ENCODE data around the gene CLP1. TPM values are rescaled to one million over a fixed set of nuclear protein-coding genes. Genes with fewer than 3 reads are reported as not detected.

CLP1 gene
- total and polyA plus RNA-seq, 4 donors: 5.9 to 12.3 (median 8.3) TPM

GRCh38 chr11:57610170-57610569, 47.4 kb upstream of the CLP1 start:
- H3K9ac ChIP-seq (ENCODE audit: low read depth in 1 of 2, low read length in 2 of 2): no peak overlapping the region
- H3K9me3 ChIP-seq (ENCODE audit: control insufficient read depth in 4 of 4, low read length in 3 of 4): no peaks in the 10 kb centered on the region
- H3K27ac ChIP-seq (ENCODE audit: low read depth in 1 of 2, low read length in 2 of 2): no peak overlapping the region
- no peak for DNase-seq (ENCODE audit: low spot score)
- no peak overlapping the region for H3K4me3 ChIP-seq (ENCODE audit: low read depth in 1 of 3, low read length in 3 of 3)
- no peak for TF ChIP-seq HNF4A (conservative IDR thresholded peaks at IDR 0.05)
- H3K4me1 ChIP-seq (ENCODE audit: control insufficient read depth in 4 of 4, insufficient read depth in 4 of 4, low read length in 3 of 4): peaks cover 6 to 53% (median 43%) of the 10 kb centered on the region in 4 donors
- peaks cover 27 to 75% (median 59%) of the 10 kb centered on the region in 4 donors for H3K36me3 ChIP-seq (ENCODE audit: control insufficient read depth in 4 of 4, insufficient read depth in 3 of 4, low read depth in 1 of 4, low read length in 3 of 4)
- no peaks in the 10 kb centered on the region for H3K27me3 ChIP-seq (ENCODE audit: control insufficient read depth in 4 of 4, insufficient read depth in 4 of 4, low read length in 3 of 4)
- WGBS: 95% methylated on average over 4 of the region's 4 CpGs

DNA sequence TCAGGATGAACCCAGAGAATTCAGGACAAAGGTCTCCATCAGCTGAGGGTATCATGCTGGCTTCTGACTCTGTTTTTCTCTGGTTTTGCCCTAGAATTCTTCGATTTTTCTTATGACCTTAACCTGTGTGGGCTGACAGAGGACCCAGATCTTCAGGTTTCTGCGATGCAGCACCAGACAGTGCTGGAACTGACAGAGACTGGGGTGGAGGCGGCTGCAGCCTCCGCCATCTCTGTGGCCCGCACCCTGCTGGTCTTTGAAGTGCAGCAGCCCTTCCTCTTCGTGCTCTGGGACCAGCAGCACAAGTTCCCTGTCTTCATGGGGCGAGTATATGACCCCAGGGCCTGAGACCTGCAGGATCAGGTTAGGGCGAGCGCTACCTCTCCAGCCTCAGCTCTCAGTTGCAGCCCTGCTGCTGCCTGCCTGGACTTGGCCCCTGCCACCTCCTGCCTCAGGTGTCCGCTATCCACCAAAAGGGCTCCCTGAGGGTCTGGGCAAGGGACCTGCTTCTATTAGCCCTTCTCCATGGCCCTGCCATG, 43.3 kb upstream of the CLP1 start:
- H3K4me1 ChIP-seq (ENCODE audit: control insufficient read depth in 4 of 4, insufficient read depth in 4 of 4, low read length in 3 of 4): peaks cover 11 to 71% (median 67%) of the 10 kb centered on the region in 4 donors
- no peak overlapping the region for H3K4me3 ChIP-seq (ENCODE audit: low read depth in 1 of 3, low read length in 3 of 3)
- DNase-seq (ENCODE audit: low spot score): no peak
- H3K36me3 ChIP-seq (ENCODE audit: control insufficient read depth in 4 of 4, insufficient read depth in 3 of 4, low read depth in 1 of 4, low read length in 3 of 4): peaks cover 18 to 53% (median 41%) of the 10 kb centered on the region in 4 donors
- H3K9ac ChIP-seq (ENCODE audit: low read depth in 1 of 2, low read length in 2 of 2): no peak overlapping the region
- H3K27ac ChIP-seq (ENCODE audit: low read depth in 1 of 2, low read length in 2 of 2): peak overlapping the region in 1 of 2 donors; percentile 33
- H3K27me3 ChIP-seq (ENCODE audit: control insufficient read depth in 4 of 4, insufficient read depth in 4 of 4, low read length in 3 of 4): no peaks in the 10 kb centered on the region
- TF ChIP-seq HNF4A (conservative IDR thresholded peaks at IDR 0.05) (peak in 1 of 2 donors; percentile 7), TAF1 (conservative IDR thresholded peaks at IDR 0.05) (no peak), RXRA (IDR thresholded peaks at IDR 0.05) (peak in 1 of 2 donors; percentile 20)
- H3K9me3 ChIP-seq (ENCODE audit: control insufficient read depth in 4 of 4, low read length in 3 of 4): no peaks in the 10 kb centered on the region
- 85% methylated on average over 10 of the region's 10 CpGs for WGBS

DNA sequence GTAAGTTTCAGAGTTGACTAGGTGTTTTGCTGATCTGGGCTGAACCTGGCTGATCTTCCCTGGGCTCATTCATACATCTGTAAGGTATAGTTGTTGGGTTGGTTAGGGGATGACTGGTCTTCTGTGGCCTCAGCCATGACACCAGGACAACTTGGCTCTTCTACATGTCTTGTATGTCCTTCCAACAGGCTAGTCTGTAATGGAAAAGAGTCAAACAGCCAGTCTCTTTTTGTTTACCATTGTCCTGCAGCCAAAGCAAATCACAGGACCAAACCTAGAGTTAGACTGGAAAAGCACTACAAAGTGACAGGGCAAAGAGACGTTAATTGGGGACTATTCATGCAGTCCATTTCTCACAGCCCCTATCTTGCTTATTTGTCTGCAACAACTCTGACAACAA, 42.3 kb upstream of the CLP1 start:
- Histone ChIP-seq H3K27me3 (ENCODE audit: control insufficient read depth in 4 of 4, insufficient read depth in 4 of 4, low read length in 3 of 4) (no peaks in the 10 kb centered on the region), H3K9ac (ENCODE audit: low read depth in 1 of 2, low read length in 2 of 2) (no peak overlapping the region), H3K9me3 (ENCODE audit: control insufficient read depth in 4 of 4, low read length in 3 of 4) (no peaks in the 10 kb centered on the region), H3K4me1 (ENCODE audit: control insufficient read depth in 4 of 4, insufficient read depth in 4 of 4, low read length in 3 of 4) (peaks cover 11 to 74% (median 67%) of the 10 kb centered on the region in 4 donors), H3K36me3 (ENCODE audit: control insufficient read depth in 4 of 4, insufficient read depth in 3 of 4, low read depth in 1 of 4, low read length in 3 of 4) (peaks cover 15 to 50% (median 42%) of the 10 kb centered on the region in 4 donors), H3K27ac (ENCODE audit: low read depth in 1 of 2, low read length in 2 of 2) (peak overlapping the region; percentile 66 to 81), H3K4me3 (ENCODE audit: low read depth in 1 of 3, low read length in 3 of 3) (no peak overlapping the region)
- WGBS: 28% methylated on average over 1 of the region's 1 CpG
- no peak for TF ChIP-seq NR2F2 (IDR thresholded peaks at IDR 0.05)
- TF ChIP-seq FOXA1 (IDR thresholded peaks at IDR 0.05): no peak
- no peak for TF ChIP-seq TAF1 (conservative IDR thresholded peaks at IDR 0.05)
- TF ChIP-seq, protein P1, sequence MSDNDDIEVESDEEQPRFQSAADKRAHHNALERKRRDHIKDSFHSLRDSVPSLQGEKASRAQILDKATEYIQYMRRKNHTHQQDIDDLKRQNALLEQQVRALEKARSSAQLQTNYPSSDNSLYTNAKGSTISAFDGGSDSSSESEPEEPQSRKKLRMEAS (IDR thresholded peaks at IDR 0.05): no peak
- peak; percentile 50 for TF ChIP-seq YY1 (IDR thresholded peaks at IDR 0.05)
- TF ChIP-seq, protein P2, sequence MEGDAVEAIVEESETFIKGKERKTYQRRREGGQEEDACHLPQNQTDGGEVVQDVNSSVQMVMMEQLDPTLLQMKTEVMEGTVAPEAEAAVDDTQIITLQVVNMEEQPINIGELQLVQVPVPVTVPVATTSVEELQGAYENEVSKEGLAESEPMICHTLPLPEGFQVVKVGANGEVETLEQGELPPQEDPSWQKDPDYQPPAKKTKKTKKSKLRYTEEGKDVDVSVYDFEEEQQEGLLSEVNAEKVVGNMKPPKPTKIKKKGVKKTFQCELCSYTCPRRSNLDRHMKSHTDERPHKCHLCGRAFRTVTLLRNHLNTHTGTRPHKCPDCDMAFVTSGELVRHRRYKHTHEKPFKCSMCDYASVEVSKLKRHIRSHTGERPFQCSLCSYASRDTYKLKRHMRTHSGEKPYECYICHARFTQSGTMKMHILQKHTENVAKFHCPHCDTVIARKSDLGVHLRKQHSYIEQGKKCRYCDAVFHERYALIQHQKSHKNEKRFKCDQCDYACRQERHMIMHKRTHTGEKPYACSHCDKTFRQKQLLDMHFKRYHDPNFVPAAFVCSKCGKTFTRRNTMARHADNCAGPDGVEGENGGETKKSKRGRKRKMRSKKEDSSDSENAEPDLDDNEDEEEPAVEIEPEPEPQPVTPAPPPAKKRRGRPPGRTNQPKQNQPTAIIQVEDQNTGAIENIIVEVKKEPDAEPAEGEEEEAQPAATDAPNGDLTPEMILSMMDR (IDR thresholded peaks at IDR 0.05; ENCODE audit: low read depth, low read length, missing input control): no peak
- peak; percentile 55 for TF ChIP-seq SP1 (IDR thresholded peaks at IDR 0.05)
- TF ChIP-seq, protein P3, sequence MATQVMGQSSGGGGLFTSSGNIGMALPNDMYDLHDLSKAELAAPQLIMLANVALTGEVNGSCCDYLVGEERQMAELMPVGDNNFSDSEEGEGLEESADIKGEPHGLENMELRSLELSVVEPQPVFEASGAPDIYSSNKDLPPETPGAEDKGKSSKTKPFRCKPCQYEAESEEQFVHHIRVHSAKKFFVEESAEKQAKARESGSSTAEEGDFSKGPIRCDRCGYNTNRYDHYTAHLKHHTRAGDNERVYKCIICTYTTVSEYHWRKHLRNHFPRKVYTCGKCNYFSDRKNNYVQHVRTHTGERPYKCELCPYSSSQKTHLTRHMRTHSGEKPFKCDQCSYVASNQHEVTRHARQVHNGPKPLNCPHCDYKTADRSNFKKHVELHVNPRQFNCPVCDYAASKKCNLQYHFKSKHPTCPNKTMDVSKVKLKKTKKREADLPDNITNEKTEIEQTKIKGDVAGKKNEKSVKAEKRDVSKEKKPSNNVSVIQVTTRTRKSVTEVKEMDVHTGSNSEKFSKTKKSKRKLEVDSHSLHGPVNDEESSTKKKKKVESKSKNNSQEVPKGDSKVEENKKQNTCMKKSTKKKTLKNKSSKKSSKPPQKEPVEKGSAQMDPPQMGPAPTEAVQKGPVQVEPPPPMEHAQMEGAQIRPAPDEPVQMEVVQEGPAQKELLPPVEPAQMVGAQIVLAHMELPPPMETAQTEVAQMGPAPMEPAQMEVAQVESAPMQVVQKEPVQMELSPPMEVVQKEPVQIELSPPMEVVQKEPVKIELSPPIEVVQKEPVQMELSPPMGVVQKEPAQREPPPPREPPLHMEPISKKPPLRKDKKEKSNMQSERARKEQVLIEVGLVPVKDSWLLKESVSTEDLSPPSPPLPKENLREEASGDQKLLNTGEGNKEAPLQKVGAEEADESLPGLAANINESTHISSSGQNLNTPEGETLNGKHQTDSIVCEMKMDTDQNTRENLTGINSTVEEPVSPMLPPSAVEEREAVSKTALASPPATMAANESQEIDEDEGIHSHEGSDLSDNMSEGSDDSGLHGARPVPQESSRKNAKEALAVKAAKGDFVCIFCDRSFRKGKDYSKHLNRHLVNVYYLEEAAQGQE (IDR thresholded peaks at IDR 0.05): peak; percentile 62
- no peak for TF ChIP-seq ATF3 (IDR thresholded peaks at IDR 0.05)
- peak in 1 of 2 donors; percentile 51 for TF ChIP-seq EGR1 (IDR thresholded peaks at IDR 0.05; ENCODE audit: low read depth in 2 of 2)
- TF ChIP-seq FOXA2 (IDR thresholded peaks at IDR 0.05): no peak
- TF ChIP-seq GABPA (IDR thresholded peaks at IDR 0.05 in 1 of 2, conservative IDR thresholded peaks at IDR 0.05 in 1 of 2): no peak
- TF ChIP-seq RAD21 (IDR thresholded peaks at IDR 0.05): peak; percentile 11 to 37
- no peak for TF ChIP-seq HNF4G (IDR thresholded peaks at IDR 0.05)
- TF ChIP-seq JUND (IDR thresholded peaks at IDR 0.05): no peak
- peak; percentile 44 to 67 for TF ChIP-seq RXRA (IDR thresholded peaks at IDR 0.05)
- TF ChIP-seq, protein P4, sequence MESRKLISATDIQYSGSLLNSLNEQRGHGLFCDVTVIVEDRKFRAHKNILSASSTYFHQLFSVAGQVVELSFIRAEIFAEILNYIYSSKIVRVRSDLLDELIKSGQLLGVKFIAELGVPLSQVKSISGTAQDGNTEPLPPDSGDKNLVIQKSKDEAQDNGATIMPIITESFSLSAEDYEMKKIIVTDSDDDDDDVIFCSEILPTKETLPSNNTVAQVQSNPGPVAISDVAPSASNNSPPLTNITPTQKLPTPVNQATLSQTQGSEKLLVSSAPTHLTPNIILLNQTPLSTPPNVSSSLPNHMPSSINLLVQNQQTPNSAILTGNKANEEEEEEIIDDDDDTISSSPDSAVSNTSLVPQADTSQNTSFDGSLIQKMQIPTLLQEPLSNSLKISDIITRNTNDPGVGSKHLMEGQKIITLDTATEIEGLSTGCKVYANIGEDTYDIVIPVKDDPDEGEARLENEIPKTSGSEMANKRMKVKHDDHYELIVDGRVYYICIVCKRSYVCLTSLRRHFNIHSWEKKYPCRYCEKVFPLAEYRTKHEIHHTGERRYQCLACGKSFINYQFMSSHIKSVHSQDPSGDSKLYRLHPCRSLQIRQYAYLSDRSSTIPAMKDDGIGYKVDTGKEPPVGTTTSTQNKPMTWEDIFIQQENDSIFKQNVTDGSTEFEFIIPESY (IDR thresholded peaks at IDR 0.05): no peak
- peak; percentile 21 to 60 for TF ChIP-seq HNF4A (conservative IDR thresholded peaks at IDR 0.05)
- DNase-seq (ENCODE audit: low spot score): no peak

All from liver (tissue), 9 donors.